WTC11 (cell line): ENCODE data around the gene NAT9. TPM values are rescaled to one million over a fixed set of nuclear protein-coding genes. Genes with fewer than 3 reads are reported as not detected.

ENCODE experiments used
- ATAC-seq: fragments of 200-7000 bp; cut with Tn5 transposase; 2 replicates; pipeline ENCODE4 v1.10.0; 2021; ENCODE audit warnings: mild to moderate bottlenecking, moderate library complexity
- CTCF ChIA-PET: fragments of 300-600 bp; sonication (Branson Sonifier 250); formaldehyde crosslinking; loops from one replicate; lab custom pipeline; 2021; ENCODE audit warnings: antibody characterized with exemption; lab: Charles Lee
- POLR2A ChIA-PET: fragments of 350-600 bp; sonication (Branson Sonifier 250); formaldehyde crosslinking; loops from one replicate; lab custom pipeline; 2021; ENCODE audit warnings: antibody characterized with exemption; lab: Charles Lee
- DNase-seq: peaks from one replicate; pipeline ENCODE4 v3.0.0; 2021; ENCODE audit warnings: low spot score
- H3K27ac Mint-ChIP-seq: 2 replicates; pipeline ENCODE4 v1.8.0; 2021; ENCODE audit warnings: mixed read lengths
- H3K27me3 Mint-ChIP-seq: 2 replicates; pipeline ENCODE4 v1.8.0; 2021; ENCODE audit warnings: low read depth, mild to moderate bottlenecking, moderate library complexity, mixed read lengths
- H3K36me3 Mint-ChIP-seq: 2 replicates; pipeline ENCODE4 v1.8.0; 2021; ENCODE audit warnings: mixed read lengths
- H3K4me1 Mint-ChIP-seq: 2 replicates; pipeline ENCODE4 v1.8.0; 2022; ENCODE audit warnings: mixed read lengths
- H3K4me3 Mint-ChIP-seq: 2 replicates; pipeline ENCODE4 v1.8.0; 2021; ENCODE audit warnings: mild to moderate bottlenecking, moderate library complexity, mixed read lengths
- H3K9me3 Mint-ChIP-seq: 2 replicates; pipeline ENCODE4 v1.8.0; 2021; ENCODE audit warnings: mixed read lengths
- ESRRA ChIP-seq: sonication (generic); formaldehyde crosslinking; IDR thresholded peaks from 2 replicates; pipeline ENCODE4 v1.8.1; 2022; ENCODE audit warnings: mild to moderate bottlenecking, missing genetic modification reagents, borderline replicate concordance
- ETV6 ChIP-seq: sonication (generic); formaldehyde crosslinking; IDR thresholded peaks from 2 replicates; pipeline ENCODE4 v1.8.1; 2022; ENCODE audit warnings: mild to moderate bottlenecking, missing genetic modification reagents
- GRHL2 ChIP-seq: fragments of 250-450 bp; sonication (Bioruptor Pico); IDR thresholded peaks from 2 replicates; pipeline ENCODE4 v1.8.0; 2022; ENCODE audit warnings: mild to moderate bottlenecking, moderate library complexity; ENCODE audit not compliant: insufficient replicate concordance, severe bottlenecking
- IRF2 ChIP-seq: sonication (generic); formaldehyde crosslinking; IDR thresholded peaks from 2 replicates; pipeline ENCODE4 v1.8.0; 2022; ENCODE audit warnings: low read depth, missing genetic modification reagents, borderline replicate concordance
- NFATC4 ChIP-seq: fragments of 250-450 bp; sonication (Bioruptor Pico); IDR thresholded peaks from 2 replicates; pipeline ENCODE4 v1.9.0; 2021; ENCODE audit warnings: mild to moderate bottlenecking
- OVOL2 ChIP-seq: fragments of 250-450 bp; sonication (Bioruptor Pico); IDR thresholded peaks from 2 replicates; pipeline ENCODE4 v1.9.0; 2021; ENCODE audit warnings: mild to moderate bottlenecking, borderline replicate concordance
- RELA ChIP-seq: sonication (generic); formaldehyde crosslinking; IDR thresholded peaks from 2 replicates; pipeline ENCODE4 v1.8.1; 2022; ENCODE audit warnings: missing genetic modification reagents, mild to moderate bottlenecking, borderline replicate concordance
- ZNF416 ChIP-seq: fragments of 250-450 bp; sonication (Bioruptor Pico); IDR thresholded peaks from 2 replicates; pipeline ENCODE4 v1.9.0; 2021; ENCODE audit warnings: mild to moderate bottlenecking, inconsistent platforms
- total RNA-seq: library from RNA; stranded (reverse); gene quantifications from 3 replicates; pipeline ENCODE4 v1.2.3, GENCODE V29; 2021
- TF ChIP-seq, protein P1 (sequence below): sonication (generic); formaldehyde crosslinking; IDR thresholded peaks from 2 replicates; pipeline ENCODE4 v1.8.0; 2022; ENCODE audit warnings: mild to moderate bottlenecking, missing genetic modification reagents
- TF ChIP-seq, protein P2 (sequence below): sonication (generic); formaldehyde crosslinking; IDR thresholded peaks from 2 replicates; pipeline ENCODE4 v1.8.1; 2023; ENCODE audit warnings: mild to moderate bottlenecking, missing genetic modification reagents
- TF ChIP-seq, protein P3 (sequence below): sonication (generic); formaldehyde crosslinking; IDR thresholded peaks from 2 replicates; pipeline ENCODE4 v1.8.0; 2023; ENCODE audit warnings: missing genetic modification reagents
- TF ChIP-seq, protein P4 (sequence below): fragments of 250-450 bp; sonication (Bioruptor Pico); IDR thresholded peaks from 2 replicates; pipeline ENCODE4 v2.1.2; 2022; ENCODE audit warnings: mild to moderate bottlenecking, moderate library complexity

The NAT9 gene
- total RNA-seq, 1 experiment from 2014 or later = 67.1 TPM

DNA sequence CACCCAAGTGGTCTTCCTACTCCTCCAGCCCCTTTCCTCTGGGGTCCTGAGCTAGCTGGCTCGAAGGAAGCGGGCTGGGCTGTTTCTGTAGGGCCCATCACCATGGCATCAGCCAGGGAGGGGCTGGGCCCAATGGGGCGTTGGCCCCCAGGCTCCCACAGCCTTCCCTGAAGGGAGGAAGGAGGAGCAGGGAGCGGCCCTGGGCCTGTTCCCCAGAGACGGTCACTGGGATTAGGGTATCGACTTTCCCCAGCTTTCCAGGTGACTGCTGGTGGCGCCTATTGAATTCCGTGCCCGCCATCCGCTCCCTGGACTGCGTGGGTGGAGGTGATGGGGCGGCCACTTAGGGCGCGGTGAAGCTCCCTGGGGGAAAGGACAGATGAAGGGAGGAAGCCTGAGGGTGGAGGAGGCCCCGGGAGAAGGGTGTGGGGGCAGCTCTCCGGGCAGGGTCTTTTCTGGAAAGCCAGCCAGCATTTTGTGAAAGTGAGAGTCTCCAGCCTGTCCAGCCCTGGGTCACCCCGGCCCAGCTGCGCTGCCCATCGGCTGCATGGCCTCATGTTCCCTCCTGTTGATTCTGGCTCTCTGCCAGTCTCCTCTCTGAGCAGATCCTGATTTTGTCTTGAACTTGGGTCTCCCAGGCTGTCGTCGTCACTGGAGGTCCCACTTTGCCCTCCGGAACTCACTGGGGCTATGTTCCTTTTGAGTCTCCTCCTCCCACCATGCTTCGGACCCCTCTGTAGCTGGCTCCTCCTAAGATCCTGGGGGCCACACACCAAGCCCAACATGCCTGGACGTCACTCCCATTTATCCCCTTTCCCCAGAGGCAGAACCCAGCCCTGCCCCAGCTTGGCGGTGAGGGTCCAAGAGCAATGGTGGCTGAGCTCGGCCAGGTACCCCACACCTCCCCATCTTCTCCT, 18.0 kb downstream of the NAT9 start:
- DNase-seq (no peak), ATAC-seq (no peak)
- peak overlapping the region; percentile 65 for H3K27ac Mint-ChIP-seq
- H3K27me3 Mint-ChIP-seq = no peaks in the 10 kb centered on the region
- POLR2A ChIA-PET = interaction anchor here (2.1 kb wide), 1 partner anchor 9 kb away, joined by 8 read pairs; no protein-coding TSS in a partner anchor
- H3K4me1 Mint-ChIP-seq = peaks cover 51% of the 10 kb centered on the region
- CTCF ChIA-PET = interaction anchor here (0.6 to 6.7 kb wide), 10 partner anchors 9 to 390 kb away, joined by 3 to 115 read pairs (median 14); partner anchors contain the start of gene RAB37
- H3K4me3 Mint-ChIP-seq = no peak overlapping the region
- no peaks in the 10 kb centered on the region for H3K36me3 Mint-ChIP-seq
- H3K9me3 Mint-ChIP-seq = no peaks in the 10 kb centered on the region
- TF ChIP-seq, protein P1, sequence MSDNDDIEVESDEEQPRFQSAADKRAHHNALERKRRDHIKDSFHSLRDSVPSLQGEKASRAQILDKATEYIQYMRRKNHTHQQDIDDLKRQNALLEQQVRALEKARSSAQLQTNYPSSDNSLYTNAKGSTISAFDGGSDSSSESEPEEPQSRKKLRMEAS = no peak
- TF ChIP-seq IRF2 (CRISPR knock-in tag) (no peak), ESRRA (CRISPR knock-in tag) (no peak), NFATC4 (CRISPR knock-in tag) (no peak), OVOL2 (CRISPR knock-in tag) (no peak)
- TF ChIP-seq, protein P2, sequence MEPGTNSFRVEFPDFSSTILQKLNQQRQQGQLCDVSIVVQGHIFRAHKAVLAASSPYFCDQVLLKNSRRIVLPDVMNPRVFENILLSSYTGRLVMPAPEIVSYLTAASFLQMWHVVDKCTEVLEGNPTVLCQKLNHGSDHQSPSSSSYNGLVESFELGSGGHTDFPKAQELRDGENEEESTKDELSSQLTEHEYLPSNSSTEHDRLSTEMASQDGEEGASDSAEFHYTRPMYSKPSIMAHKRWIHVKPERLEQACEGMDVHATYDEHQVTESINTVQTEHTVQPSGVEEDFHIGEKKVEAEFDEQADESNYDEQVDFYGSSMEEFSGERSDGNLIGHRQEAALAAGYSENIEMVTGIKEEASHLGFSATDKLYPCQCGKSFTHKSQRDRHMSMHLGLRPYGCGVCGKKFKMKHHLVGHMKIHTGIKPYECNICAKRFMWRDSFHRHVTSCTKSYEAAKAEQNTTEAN (CRISPR knock-in tag) = no peak
- TF ChIP-seq, protein P3, sequence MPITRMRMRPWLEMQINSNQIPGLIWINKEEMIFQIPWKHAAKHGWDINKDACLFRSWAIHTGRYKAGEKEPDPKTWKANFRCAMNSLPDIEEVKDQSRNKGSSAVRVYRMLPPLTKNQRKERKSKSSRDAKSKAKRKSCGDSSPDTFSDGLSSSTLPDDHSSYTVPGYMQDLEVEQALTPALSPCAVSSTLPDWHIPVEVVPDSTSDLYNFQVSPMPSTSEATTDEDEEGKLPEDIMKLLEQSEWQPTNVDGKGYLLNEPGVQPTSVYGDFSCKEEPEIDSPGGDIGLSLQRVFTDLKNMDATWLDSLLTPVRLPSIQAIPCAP = no peak

DNA sequence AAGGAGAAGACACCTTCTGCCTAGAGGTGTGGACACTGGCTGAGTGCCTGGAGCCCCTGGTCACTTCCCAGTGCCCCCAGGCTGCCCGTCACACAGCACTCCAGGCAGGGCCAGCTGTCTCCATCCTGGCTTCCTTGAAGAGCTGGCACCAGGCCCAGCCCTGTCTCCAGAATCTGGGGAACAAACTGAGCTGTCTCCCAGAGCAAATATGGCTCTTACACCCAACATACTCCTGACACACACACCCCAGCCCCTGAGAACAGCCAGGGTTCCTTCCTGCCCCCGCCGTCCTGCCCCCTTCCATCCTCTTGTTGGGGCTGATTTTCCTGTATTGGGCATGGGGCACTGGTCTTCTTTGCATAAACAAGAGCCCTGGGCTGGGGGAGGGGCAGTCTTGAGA, 18.6 kb downstream of the NAT9 start:
- ATAC-seq = no peak
- H3K27me3 Mint-ChIP-seq = no peaks in the 10 kb centered on the region
- no peak overlapping the region for H3K4me3 Mint-ChIP-seq
- TF ChIP-seq ZNF416 (CRISPR knock-in tag) (no peak), ETV6 (CRISPR knock-in tag) (no peak)
- TF ChIP-seq, protein P4, sequence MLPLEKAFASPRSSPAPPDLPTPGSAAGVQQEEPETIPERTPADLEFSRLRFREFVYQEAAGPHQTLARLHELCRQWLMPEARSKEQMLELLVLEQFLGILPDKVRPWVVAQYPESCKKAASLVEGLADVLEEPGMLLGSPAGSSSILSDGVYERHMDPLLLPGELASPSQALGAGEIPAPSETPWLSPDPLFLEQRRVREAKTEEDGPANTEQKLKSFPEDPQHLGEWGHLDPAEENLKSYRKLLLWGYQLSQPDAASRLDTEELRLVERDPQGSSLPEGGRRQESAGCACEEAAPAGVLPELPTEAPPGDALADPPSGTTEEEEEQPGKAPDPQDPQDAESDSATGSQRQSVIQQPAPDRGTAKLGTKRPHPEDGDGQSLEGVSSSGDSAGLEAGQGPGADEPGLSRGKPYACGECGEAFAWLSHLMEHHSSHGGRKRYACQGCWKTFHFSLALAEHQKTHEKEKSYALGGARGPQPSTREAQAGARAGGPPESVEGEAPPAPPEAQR (CRISPR knock-in tag) = no peak
- TF ChIP-seq, all 79 proteins: peak for 0
- no peak for DNase-seq
- ChIA-PET CTCF (interaction anchor here (0.6 to 6.7 kb wide), 7 partner anchors 8 to 390 kb away, joined by 3 to 115 read pairs (median 4); no protein-coding TSS in a partner anchor), POLR2A (no interaction called here)
- Mint-ChIP-seq H3K27ac (no peak overlapping the region), H3K9me3 (no peaks in the 10 kb centered on the region), H3K36me3 (peaks cover 2% of the 10 kb centered on the region), H3K4me1 (peaks cover 53% of the 10 kb centered on the region)

DNA sequence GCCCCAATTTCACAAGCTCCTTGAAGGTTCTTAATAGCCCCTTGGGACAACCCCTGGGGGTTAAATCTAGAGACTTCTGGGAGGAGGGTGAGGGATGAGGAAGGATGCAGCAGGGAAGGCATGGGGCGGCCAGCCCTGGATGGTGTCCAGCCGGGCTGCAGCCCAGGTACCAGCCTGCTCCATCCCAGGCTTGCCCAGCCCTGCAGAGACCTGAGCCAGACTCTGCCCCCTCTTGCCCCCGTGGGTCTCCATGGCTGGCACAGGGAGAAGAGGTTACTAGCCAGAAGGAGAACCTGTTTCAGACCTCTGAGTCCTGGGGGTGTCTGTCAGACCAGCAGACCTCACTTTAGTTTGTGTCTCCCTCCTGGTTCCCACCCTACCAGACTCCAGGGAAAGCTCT, 19.3 kb downstream of the NAT9 start:
- no peaks in the 10 kb centered on the region for H3K27me3 Mint-ChIP-seq
- TF ChIP-seq GRHL2 (CRISPR knock-in tag) = no peak
- ChIA-PET CTCF (interaction anchor here (0.6 to 6.7 kb wide), 7 partner anchors 11 to 389 kb away, joined by 3 to 115 read pairs (median 4); no protein-coding TSS in a partner anchor), POLR2A (no interaction called here)
- no peak overlapping the region for H3K27ac Mint-ChIP-seq
- H3K4me1 Mint-ChIP-seq = peaks cover 56% of the 10 kb centered on the region
- H3K36me3 Mint-ChIP-seq = peaks cover 5% of the 10 kb centered on the region
- no peak overlapping the region for H3K4me3 Mint-ChIP-seq
- H3K9me3 Mint-ChIP-seq = no peaks in the 10 kb centered on the region
- DNase-seq = no peak
- ATAC-seq = no peak

DNA sequence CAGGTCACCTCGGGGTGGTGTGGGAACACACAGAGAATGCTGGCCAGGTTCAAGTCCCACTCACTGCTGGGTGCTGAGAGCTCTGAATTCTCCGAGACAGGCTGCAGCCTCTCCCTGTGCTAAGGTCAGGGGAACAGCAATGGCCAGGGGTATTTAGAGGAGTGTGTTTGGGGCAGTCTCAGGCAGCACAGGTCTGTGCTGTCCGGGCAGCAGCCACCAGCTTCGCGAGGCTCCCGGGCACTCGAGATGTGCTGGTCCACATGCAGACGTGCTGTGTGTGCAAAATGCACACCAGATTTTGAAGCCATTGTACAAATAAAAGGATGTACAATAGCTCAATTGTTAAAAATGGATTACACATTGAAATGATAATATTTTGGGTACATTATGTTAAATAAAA, 20.6 kb downstream of the NAT9 start:
- no peak for DNase-seq
- Mint-ChIP-seq H3K9me3 (no peaks in the 10 kb centered on the region), H3K4me3 (no peak overlapping the region), H3K27ac (no peak overlapping the region), H3K4me1 (peaks cover 59% of the 10 kb centered on the region), H3K36me3 (peaks cover 8% of the 10 kb centered on the region), H3K27me3 (no peaks in the 10 kb centered on the region)
- CTCF ChIA-PET = interaction anchor here (1.2 to 6.7 kb wide), 3 partner anchors 10 to 206 kb away, joined by 3 to 115 read pairs (median 3); partner anchors contain the start of gene RAB37
- no peak for ATAC-seq
- POLR2A ChIA-PET = no interaction called here
- no peak for TF ChIP-seq RELA
